ENCODE data around the gene SART3. TPM values are rescaled to one million over a fixed set of nuclear protein-coding genes. Genes with fewer than 3 reads are reported as not detected.
A peak's percentile ranks its signal among the peaks of the same experiment; 100 is the strongest.
"Not testable (repeated sequence)": the region's sequence is repeated elsewhere in the genome, so short reads cannot be mapped to it uniquely, and the experiment has no call there.

Gene SART3
- total RNA-seq, 1 donor from 2014 or later, result 63.6 TPM

DNA sequence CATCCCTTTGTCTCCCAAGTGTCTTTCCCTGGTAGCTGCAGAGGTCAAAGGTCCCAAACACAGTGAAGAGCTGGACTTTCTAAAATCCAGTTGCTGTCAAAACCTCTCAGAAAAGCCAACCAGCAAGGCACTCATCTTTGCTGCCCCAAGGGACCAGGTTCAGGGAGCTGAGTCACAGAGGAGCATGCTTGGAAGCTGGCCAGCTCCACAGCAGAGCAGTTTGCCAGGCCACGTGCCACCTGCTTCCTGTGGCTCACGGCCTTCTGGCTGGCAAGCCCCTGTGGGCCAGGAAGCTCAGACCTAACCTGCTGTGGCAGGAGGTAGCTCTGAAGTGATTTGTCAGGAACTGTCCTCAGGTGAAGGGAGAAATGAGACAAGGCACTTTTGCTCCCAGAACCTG lies 5.0 kb upstream of the SART3 start:
- DNase-seq (ENCODE audit: low spot score in 2 of 2) (no peak), FAIRE-seq (no peak)

DNA sequence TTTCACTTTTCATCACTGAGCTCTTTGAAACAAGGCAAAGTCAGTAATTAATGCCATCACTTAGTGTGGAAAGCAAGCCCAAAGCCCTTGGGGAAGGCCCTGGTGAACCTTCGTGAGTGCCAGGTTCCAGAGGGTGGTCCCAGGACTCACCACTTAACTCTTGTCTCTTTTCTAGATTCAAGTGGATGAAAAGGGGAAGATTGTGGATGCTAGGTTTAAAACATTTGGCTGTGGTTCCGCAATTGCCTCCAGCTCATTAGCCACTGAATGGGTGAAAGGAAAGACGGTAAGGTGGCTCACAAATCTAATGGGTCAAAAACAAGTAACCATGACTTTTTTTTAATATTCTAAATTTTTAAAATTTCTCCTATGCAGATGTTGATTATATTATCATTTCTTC lies 4.2 kb upstream of the SART3 start:
- FAIRE-seq (no peak), DNase-seq (ENCODE audit: low spot score in 2 of 2) (no peak)

DNA sequence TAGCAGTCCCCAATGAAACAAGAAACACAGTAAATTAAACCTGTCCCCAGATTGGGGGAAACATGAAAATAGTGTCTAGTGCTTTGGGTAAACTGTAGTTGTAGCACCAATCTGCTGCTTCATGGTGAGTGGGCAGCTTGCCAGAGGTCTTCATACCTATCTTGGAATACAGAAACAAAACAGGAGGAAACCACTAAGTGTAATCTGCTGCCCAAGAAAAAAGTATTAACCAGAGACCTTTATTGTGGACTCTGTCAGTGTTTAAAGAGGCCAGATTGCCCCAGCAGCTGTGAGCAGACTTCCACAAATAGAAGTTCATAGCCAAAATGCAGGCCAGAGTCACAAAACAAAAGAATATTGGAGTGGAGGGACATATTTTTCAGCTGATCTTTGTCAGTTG lies 3.8 kb upstream of the SART3 start:
- FAIRE-seq (no peak), DNase-seq (ENCODE audit: low spot score in 2 of 2) (no peak)

DNA sequence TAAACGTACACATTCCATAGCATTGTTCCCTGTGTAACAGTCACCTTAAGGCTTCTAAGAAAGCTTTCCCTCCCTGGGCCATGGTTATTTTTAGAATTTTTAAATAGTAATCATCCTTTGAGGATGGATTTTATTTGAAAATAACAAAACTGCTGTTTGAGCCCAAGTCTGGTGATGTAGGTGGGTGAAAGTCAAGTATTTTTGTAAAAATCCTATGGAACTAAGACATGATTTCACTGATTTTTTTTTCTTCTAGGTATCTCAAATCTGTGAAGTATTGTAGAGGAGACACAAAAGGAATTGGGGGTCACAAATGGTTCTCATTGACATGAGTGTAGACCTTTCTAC lies 2.8 kb upstream of the SART3 start:
- DNase-seq (ENCODE audit: low spot score in 2 of 2), result no peak
- FAIRE-seq, result no peak

DNA sequence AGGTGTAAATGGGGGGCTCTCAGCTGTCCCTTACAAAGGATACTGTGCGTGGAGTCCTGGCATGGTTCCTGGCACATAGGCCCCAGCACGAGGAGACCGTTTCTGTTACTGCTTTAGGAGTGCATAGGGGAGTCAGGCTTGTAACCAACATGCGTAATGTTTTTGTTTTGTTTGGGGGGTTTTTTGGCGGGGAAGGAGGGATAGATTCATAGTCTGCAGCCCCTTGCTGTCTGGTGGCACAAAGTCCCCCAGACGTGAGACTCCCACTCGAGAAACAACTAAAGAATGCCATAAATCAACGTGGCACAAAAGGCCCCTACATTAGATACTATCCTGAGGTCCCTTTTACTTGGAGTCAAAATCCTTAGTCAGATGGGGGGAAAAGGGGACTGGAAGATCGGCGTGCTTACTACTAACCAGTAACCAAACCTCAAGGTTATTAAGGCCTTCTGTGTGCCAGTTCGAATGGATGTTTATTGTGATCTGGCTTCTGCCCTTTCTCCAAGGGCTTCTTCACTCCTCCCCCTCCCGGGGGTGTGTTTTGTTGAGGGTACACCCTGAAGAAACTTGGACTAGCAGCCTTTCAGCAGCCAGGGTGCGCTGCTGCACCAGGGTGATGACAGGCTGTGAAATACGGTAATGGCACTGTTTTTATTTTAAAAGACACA lies 2.3 kb upstream of the SART3 start:
- DNase-seq (ENCODE audit: low spot score in 2 of 2) (peak in 1 of 2 donors; percentile 69), FAIRE-seq (no peak)

DNA sequence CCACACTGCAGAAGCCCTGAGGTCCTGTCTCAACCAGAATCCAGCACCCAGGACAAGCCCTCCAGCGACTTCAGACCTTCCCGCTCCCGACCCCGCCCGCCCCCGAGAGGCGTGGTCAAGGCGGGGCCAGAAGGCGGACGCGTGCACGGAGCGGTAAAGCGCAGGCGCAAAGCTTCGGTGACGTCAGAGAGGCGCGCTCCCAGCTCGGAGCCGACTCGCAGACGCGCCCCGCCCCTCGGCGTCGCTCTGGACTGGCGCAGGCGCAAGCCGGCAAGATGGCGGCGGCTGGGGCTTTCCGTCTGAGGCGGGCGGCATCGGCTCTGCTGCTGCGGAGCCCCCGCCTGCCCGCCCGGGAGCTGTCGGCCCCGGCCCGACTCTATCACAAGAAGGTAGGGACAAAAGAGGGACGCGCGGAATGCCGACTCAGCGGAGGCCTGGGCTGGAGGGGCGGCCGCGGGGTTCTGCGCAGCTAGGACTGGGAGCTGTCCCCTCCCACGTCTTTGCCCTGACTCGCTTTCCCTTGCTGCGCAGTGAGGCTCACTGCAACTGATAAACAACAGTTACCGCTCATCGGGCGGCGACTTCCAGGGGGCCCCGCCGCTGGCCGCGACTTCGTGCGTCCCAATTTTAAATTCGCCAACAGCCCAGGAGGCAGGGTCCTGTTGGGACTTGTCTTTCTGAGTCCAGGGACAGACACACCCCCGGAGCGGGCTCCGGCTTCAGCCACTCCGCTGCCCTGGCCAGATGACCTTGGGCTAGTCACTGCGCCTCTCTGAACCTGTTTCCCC lies 1.6 kb upstream of the SART3 start, which contains the start of gene ISCU:
TSS of gene ISCU (plus strand) at position 249 of the 788 bp plus-strand sequence. CDS start at position 276, 27 bp downstream.
- FAIRE-seq, result no peak
- peak; percentile 92 to 97 for DNase-seq (ENCODE audit: low spot score in 2 of 2)

DNA sequence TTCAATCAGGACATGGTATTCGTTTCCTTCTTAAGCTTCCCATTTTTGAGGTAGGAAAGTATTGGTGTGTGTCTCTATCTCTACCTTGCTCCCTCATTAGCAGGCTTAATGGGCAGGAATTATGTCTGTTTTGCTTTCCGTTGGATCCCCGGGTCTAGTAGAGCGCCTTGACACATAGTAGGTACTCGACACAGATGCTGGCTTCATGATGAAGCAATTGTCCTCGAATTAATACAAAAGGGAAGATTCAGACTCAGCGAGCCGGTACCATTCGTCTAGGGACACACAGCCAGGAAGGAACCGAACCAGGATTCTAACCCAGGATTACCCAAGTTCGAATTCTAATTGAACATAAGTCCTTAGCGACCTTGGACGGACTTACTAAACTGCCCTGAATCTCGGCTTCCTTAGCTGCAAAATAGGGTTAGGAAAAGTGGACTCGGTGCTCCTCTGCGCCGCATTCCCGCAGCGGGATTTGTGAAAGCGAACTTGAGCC lies 927 bp upstream of the SART3 start:
- DNase-seq (ENCODE audit: low spot score in 2 of 2) (no peak), FAIRE-seq (no peak)

DNA sequence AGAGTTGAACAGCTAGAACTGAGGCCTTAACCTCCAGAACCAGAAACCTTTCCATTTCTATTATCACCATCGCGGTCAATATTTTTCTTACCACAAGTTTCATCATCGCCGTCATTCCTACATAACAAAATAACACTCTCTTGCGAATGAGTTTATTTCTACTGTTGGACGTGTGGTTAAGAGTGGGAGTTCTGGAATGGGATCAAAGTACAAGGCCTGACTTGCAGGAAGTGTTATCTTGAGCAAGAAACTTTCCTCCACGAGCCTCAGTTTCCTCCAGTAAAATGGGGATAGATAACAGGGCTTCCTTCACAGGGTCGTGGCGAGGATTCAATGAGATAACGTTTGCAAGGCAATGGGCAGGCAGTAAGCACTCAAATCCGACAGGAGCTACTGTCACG lies 652 bp downstream of the SART3 start:
- no peak for FAIRE-seq

DNA sequence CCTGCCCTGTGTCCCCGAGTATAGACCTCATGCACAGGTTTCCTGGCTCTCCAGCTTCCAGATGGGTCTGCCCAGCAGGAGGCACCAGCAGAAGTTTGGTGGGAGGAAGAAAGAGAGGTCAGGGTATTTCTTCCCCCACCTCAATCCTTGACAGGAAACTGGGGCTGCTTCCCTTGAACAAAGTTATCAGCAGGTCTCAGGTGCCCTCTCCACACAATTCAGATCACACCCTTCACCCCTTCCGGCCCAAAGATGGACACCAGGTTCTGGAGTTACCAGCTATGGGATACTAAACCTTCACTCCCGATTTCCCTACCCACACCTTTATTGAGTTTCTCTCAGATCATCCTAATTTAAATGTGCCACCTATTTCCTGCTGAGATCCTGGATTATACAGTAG lies 1.2 kb downstream of the SART3 start:
- DNase-seq (ENCODE audit: low spot score in 2 of 2), result no peak
- FAIRE-seq, result no peak

More for the DNA sequence above, 652 bp downstream of the SART3 start:
- no peak for DNase-seq (ENCODE audit: low spot score in 2 of 2)

DNA sequence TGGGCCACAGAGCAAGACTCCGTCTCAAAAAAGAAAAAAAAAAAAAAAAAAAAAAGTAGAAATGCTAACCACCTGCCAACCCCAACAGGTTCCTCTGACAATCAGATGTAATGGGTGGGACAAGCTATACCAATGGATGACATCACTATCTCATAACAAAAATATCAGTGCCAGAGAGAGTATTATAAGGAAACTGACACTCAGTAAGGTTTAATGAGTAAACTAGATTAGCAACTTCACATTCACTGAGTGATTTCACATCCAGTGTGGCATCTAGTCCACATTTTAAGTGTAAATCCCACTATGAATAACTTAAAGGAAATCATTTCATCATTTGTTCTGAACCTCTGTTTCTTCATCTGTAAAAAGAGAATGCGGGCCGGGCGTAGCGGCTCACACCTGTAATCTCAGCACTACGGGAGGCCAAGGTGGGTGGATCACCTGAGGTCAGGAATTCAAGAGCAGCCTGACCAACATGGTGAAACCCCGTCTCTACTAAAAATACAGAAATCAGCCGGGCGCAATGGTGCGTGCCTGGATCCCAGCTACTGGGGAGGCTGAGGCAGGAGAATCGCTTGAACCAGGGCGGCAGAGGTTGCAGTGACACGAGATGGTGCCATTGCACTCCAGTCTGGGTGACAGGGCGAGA lies 1.8 kb downstream of the SART3 start:
- DNase-seq (ENCODE audit: low spot score in 2 of 2) (no peak), FAIRE-seq (no peak)

DNA sequence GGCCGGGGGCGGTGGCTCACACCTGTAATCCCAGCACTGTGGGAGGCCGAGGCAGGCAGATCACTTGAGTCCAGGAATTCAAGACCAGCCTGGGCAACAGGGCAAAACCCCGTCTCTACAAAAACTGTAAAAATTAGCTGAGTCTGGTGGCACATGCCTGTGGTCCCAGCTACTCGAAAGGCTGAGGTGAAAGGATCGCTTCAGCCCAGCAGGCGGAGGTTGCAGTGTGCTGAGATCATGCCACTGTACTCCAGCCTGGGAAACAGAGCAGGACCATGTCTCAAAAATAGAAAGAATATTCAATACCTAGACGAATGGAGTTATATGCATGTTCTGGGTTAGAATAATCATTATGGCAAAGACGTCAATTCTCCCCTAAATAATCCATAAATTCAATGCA lies 5.6 kb downstream of the SART3 start:
- DNase-seq (ENCODE audit: low spot score in 2 of 2); FAIRE-seq: not testable (repeated sequence)

DNA sequence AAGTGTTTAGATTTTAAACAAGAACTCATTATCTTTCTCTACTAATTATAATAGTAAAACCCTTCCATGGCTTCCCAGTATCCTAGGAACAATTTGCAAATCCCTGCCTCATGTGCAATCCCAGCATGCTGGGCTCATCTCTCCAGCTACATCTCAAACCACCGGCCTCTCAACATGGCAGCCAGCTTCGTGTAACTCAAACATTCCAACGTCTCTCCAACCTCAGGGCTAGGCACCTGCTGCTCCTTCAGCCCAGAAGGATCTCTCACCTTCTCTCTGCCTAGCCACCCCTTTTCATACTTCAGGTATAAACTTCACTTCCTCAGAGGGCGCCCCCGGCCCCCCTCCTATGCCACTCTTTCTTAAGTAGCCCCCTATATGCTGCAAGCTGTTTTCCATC lies 7.2 kb downstream of the SART3 start:
- no peak for FAIRE-seq

DNA sequence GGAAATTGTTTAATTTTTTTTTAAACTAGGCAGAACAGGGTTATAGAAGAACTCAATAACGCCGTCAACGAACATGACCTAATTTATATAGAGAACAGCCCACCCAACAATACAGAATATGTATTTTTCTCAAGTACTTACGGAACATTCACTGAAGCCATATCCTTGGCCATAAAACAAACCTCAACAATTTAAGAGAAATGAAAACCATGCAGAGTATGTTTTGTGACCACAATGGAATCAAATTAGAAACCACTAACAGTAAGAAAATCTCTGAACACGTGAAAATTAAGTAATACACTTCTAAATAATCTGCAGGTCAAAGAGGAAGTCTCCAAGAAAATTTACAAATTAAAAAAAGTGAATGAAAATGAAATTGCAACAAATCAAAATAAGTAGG lies 9.4 kb downstream of the SART3 start:
- no peak for DNase-seq (ENCODE audit: low spot score in 2 of 2)
- no peak for FAIRE-seq

More for the DNA sequence above, 7.2 kb downstream of the SART3 start:
- DNase-seq (ENCODE audit: low spot score in 2 of 2), result no peak

DNA sequence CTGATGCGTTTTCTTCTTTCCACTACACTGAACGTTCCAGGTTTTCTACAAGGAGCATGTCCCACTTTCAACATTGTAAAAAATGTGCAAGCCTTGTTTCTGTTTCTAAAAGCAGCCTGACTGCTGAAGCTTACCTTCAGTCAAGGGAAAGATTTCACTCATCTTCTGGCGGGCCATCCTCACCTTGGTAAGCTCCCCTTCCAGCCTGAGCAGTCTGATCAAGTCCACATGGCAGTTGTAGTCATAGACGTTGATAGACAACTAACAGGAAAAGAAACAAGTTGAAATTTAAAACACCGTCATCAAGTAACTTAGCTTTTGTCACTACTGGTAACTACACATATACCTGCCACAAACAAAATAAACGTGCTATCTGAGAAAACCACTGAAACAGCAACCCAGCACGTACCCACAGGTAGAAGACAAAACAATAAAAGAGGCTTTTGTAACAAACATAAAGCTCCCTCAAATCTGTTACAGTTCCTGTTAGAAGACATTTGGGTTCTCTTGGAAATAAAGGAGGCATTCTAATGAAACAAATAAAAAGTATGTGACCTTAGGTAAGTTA lies 11.9 kb downstream of the SART3 start:
- FAIRE-seq (no peak), DNase-seq (ENCODE audit: low spot score in 2 of 2) (no peak)

DNA sequence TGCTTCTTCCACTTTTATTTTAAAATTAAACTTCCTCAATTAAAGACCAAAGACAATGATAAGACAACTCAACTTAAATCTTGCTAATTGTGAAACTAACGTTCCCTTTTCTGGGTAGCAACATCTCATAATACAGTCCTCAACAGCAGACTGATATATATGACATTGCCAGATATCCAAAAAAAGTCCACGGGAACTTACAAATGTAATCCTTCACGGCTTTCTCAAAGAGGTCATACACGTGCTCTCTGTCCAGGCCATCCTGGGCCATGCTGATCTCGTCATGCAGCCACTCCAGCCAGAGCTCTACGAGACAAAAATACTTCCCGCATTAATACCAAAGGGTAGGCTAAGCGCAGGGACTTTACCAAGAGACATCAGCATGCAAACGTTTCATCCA lies 13.3 kb downstream of the SART3 start:
- no peak for FAIRE-seq

DNA sequence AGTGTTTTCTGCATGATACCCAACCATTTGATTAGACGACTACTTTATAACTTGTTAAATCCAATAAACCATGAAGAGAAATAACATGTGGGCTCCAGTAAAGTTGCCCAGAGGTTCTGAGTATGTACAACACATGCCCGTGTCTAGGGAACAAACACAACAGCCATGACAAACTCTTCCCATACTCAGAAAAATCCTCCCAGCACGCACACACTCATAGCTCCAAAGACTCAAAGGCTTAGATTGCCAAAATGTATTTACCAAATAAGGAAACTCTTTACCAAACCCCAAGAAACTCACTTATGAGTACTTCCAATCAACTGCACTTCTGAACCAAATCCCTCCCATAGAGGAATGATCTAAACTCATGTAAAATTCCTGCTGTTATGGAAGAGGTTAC lies 17.3 kb downstream of the SART3 start:
- FAIRE-seq, result no peak
- no peak for DNase-seq (ENCODE audit: low spot score in 2 of 2)

More for the DNA sequence above, 13.3 kb downstream of the SART3 start:
- no peak for DNase-seq (ENCODE audit: low spot score in 2 of 2)

DNA sequence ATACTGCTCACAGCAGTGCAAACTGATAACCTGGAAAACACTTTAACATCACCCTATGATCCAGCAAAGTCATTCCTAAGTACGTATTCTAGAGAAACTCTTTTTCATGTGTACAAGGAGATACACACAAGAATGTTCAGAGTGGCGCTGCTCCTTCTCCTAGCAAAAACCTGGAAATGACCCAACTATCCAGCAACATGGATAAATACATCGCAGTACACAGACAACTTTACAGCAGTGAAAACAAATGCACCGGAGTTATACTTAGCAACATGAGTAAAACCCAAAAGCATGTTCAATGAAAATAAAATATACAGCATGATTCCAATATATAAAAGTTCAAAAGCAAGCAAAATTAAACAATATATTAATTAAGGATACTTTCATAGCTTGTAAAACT lies 18.7 kb downstream of the SART3 start:
- FAIRE-seq (no peak), DNase-seq (ENCODE audit: low spot score in 2 of 2) (no peak)

DNA sequence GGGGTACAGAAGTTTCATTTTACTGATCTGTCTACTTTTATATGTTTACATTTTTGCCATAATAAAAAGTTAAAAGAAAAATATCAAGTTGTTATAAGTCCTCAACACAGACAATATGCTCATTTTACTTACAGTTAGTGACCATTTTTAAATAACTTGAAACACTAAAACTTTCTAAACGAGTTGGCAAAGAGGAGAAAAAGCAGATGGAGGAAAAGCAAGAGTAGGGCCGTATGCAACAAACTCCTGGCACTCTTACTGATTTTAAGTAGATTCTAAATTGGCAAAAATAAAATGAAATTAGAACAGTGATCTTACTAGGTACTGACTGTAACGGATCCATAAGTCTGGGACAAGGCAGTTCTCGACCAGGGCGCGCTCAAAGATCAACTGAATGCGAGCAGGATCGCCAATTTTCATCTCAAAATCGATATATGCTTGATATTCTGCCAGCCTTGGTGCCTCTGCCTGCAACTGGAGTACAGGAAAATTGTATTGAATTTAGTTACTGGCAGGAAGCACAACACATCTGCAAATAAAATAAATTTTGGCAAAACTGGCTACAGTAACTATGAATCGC lies 22.3 kb downstream of the SART3 start:
- DNase-seq (ENCODE audit: low spot score in 2 of 2) (no peak), FAIRE-seq (no peak)

DNA sequence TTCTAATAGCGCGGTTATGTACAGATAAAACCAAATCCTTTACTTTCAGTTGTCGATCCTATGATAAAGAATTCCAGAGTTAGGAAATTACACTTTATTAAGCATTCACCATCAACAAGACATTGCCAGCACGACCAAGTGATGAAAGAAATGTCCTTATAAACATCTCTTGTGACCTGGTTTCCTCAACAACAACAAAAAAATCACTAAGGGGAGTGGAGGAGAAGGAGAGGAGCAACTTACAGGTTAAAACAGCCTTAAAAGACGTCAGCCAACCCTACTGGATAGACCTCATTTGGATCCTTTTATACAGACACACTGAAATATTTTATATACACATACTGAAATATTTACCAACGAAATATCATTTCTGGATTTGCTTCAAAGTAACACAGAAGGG lies 22.8 kb downstream of the SART3 start:
- no peak for DNase-seq (ENCODE audit: low spot score in 2 of 2)
- no peak for FAIRE-seq

DNA sequence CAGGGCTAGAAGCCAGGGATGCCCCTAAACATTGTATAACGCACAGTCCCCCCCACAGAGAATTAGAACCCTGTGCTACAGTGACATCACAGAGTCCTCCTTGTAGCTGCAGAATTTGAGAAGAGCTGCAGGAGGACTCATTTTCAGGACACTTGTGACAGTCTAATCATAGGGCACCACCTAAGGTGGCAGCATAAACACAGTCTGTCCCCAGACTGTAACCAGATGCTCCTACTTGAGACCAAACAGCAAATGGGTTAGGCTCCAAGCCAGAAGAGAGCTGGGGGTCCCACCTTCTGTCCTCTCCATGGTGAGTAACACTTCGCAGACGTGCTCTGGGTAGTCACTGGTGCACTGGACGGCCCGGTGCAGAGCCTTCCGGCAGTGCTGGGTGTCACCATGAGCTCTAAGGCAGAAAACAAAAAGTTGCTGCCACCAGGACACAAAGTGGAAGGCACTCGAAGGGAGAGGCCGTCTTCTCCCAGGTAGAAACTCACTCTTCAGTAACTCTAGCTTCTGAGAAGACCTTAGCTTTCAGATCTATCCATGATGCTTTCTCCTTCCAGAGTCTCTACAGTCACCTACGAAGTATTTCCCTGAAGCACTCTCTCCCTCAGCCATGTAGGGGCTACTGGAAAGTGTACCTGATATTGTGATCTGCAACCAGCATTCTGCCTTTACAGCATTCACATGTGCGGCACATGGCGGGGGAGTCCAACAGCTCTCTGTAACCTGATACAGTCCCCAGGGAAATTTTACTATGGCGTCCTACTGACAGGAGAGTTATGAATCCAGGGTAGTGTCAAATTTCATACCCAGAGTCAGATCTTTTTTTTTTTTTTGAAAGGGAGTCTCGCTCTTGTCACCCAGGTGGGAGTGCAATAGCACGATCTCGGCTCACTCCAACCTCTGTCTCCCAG lies 28.8 kb downstream of the SART3 start:
- no peak for FAIRE-seq

More for the DNA sequence above, 28.8 kb downstream of the SART3 start:
- no peak for DNase-seq (ENCODE audit: low spot score in 2 of 2)

Measured in frontal cortex (tissue), 4 donors.